Body of pancreas (tissue), 4 donors: Measurements from ENCODE around the gene COPZ1.

Source experiments
- POLR2A ChIP-seq, 3 donors: fragments of 450-650 bp; IDR thresholded peaks; one replicate each; pipeline ENCODE4 v1.6.1; 2016; ENCODE audit warnings: antibody characterized with exemption in 3 of 3, mild to moderate bottlenecking in 2 of 3
- TF ChIP-seq, protein P1 (sequence below), 7 experiments: fragments of 450-650 bp in 4 of 7; fragments of 200-600 bp in 3 of 7; sonication (generic) in 3 of 7; IDR thresholded peaks; one replicate each; pipeline ENCODE4 v1.5.1; 2016 to 2019; ENCODE audit warnings: antibody characterized with exemption in 7 of 7

DNA sequence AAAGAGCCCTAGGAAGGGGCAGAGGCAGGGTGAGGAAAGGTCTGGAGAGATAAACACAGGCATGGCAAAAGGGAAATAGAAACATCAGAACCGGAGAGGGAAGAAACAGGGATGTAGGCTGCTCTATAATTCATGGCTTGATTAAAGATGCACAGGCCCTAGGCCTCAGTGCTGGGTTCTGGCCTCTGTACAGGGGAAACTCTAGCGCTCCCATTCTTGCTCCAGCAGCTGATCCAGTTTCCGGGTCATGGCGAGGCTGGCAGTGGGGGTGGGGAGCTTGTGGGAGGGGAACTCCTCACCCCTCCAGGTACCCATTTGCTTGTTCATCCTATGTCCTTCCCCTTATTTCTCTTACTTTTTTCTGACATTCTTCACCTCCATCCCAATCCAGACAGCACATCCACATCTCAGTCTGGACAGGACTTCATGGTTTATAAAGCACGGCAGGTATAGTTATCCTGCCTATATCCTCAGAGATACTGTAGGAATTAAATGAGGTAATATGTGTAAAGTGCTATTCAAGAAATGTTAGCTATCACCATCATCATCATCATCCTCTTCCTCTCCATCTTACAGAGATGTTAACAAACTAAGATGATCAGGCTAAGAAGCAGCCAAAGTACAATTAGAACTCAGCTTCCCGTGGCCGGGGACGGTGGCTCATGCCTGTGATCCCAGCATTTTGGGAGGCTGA lies 47.3 kb downstream of the COPZ1 start:
- TF ChIP-seq, protein P1, sequence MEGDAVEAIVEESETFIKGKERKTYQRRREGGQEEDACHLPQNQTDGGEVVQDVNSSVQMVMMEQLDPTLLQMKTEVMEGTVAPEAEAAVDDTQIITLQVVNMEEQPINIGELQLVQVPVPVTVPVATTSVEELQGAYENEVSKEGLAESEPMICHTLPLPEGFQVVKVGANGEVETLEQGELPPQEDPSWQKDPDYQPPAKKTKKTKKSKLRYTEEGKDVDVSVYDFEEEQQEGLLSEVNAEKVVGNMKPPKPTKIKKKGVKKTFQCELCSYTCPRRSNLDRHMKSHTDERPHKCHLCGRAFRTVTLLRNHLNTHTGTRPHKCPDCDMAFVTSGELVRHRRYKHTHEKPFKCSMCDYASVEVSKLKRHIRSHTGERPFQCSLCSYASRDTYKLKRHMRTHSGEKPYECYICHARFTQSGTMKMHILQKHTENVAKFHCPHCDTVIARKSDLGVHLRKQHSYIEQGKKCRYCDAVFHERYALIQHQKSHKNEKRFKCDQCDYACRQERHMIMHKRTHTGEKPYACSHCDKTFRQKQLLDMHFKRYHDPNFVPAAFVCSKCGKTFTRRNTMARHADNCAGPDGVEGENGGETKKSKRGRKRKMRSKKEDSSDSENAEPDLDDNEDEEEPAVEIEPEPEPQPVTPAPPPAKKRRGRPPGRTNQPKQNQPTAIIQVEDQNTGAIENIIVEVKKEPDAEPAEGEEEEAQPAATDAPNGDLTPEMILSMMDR (IDR thresholded peaks at IDR 0.05) = no peak
- no peak for TF ChIP-seq POLR2A (IDR thresholded peaks at IDR 0.05)
